GM21723 (cell line): ENCODE results near the gene KLHL41.
"Not testable (repeated sequence)": the region's sequence is repeated elsewhere in the genome, so short reads cannot be mapped to it uniquely, and the experiment has no call there.

Experiments
- ATAC-seq: cut with Tn5 transposase; IDR thresholded peaks from one replicate; pipeline ENCODE4 v1.9.1; 2021; ENCODE audit warnings: mild to moderate bottlenecking, moderate library complexity; ENCODE audit not compliant: unreplicated experiment

Gene KLHL41

DNA sequence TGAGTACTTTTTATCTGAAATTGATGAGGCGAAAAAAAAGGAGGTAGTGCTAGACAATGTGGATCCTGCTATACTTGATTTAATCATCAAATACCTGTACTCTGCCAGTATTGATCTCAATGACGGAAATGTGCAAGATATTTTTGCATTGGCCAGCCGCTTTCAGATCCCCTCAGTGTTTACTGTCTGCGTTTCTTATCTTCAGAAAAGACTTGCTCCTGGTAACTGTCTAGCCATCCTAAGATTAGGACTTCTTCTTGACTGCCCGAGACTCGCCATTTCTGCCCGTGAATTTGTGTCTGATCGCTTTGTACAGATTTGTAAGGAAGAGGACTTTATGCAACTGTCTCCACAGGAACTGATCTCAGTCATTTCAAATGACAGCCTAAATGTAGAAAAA is 453 bp downstream of the KLHL41 start:
- no peak for ATAC-seq

DNA sequence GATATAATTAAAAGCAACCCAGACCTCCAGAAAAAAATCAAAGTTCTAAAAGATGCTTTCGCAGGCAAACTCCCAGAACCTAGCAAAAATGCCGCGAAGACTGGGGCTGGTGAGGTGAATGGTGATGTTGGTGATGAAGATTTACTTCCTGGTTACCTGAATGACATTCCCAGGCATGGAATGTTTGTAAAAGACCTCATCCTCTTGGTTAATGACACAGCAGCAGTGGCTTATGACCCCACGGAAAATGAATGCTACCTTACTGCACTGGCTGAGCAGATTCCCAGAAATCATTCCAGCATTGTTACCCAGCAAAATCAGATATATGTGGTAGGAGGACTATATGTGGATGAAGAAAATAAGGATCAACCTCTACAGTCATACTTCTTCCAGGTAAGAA is 994 bp downstream of the KLHL41 start:
- ATAC-seq: no peak

DNA sequence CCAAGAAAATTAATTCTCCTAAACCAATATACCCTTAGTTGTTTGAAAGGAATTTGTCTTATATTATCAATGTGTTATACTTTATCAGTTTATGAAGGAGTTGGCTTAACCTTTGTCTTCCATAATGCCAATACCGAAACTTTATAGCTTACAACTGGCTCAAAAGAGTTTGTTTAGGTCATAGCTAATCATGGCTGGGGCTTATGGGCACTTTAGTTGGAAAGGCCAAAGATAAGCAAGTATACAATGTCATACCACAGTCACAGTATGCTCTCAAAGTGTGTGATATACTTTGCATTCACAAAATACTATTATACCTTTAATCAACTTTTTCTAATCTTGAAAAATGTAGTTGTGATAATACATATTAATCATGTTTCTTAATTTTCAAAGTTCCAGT is 2.3 kb downstream of the KLHL41 start:
- no peak for ATAC-seq

DNA sequence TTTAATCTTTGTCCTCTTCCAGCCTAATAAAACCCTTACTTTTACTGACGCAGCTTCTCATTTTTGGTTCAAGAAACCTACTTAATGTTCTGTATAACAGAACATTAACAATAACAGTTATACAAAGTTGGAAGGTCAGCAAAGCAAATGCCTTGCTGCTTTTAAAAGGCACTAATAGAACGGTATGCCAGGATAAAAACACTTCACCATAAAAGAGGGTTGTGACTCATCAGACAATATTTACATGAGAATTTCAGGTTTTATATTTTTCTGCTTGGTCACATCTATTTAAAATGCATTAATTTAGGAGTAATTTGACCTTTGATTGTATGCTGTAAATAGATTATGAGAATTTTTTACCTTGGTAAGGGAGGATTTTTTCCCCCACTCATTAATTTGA is 3.0 kb downstream of the KLHL41 start:
- no peak for ATAC-seq

DNA sequence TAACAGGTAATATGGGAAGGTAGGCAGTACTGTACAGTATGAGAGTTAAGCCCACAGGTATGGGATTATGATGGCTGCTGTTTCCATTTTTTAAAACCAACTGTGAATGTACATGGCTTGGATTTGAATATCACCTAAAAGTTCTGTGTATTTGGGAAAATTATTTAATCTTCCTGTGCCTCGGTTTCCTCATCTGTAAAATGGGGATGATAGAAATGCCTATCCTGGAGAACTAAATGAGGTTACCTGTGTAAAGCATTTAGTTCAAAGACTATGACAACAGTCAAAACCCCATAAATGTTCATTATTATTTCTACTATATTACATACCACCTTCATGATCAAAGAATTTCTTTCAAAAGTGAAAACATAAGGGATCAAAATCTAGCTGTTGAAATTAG is 3.6 kb downstream of the KLHL41 start:
- ATAC-seq: no peak

DNA sequence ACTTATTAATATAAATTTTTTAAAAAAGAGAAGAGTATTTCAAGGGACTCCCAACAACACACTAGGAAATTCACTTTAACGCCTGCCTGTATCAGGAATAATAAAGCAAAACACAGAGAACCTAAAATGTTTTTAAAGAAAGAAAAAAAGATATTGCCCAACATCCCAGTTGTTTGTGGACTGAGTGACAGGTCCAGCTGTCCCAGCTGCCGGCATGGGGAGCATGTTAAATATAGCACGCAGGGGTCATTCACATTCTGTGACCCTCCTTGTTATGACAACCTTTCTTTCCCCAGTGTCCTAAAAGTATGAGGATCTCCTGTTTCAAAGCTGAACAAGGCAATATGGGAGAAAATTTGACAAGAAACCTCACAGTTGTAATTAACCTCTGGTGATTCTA is 4.4 kb downstream of the KLHL41 start:
- ATAC-seq: no peak

DNA sequence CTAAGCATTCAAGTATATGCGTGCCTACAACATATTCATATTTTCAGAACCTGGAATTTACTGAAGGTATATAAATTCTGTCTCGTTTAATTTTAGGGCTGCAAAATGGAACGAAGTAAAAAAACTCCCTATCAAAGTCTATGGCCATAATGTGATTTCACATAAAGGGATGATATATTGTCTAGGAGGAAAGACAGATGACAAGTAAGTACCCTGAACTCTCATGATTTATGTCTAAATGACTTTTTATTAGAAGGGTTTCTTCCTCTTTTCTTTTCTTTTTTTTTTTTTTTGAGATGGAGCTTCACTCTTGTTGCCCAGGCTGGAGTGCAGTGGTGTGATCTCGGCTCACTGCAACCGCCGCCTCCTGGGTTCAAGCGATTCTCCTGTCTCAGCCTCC is 5.3 kb downstream of the KLHL41 start:
- not testable (repeated sequence) for ATAC-seq

DNA sequence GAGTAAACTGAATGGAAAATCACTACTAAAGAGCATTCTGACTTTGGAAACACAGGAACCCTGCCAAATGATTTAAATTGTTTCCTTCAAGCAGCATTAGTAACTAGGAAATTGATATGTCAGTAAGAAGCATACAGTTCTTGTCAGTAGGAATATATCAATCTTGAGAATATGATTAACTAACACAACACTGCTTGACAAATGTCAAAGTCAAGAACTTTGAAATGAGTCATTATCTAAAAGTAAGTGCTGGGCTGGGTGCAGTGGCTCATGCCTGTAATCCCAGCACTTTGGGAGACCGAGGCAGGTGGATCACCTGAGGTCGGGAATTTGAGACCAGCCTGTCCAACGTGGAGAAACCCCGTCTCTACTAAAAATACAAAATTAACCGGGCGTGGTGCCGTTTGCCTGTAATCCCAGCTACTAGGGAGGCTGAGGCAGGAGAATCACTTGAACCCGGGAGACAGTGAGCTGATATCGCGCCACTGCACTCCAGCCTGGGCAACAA is 7.0 kb downstream of the KLHL41 start:
- not testable (repeated sequence) for ATAC-seq

DNA sequence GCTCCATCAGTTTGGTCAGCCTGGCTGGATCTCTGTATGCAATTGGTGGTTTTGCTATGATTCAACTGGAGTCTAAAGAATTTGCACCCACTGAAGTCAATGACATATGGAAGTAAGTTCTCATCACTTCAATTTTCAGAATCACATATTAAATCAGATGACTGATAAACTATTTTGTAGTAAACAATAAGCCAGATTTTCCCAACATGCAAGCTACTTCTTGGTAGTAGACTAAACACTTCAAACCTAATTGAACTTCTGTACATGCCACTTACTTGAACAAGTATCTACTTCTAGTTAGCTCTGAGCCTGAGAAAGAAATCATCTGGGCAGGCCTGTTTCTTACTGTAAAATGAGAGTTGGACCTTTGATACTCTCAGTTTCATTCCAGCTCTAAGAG is 11.4 kb downstream of the KLHL41 start:
- no peak for ATAC-seq

DNA sequence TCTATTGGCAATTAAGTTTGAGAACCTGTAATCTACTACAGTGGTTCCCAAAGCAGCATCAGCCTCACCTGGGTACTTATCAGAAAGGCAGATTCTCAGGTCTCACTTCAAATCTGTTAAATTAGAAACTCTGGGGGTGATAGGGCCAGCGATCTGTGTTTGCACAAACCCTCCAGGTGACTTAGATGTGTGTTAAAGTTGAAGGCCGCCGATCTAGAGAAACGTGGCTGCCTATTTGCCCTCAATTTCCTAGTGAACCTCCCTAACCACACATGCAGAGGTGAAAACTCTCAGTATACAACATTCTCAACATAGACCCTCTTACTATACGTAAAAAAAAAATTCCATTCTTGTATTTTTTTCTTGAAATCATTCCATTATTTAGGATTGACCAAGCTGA is 14.2 kb downstream of the KLHL41 start:
- no peak for ATAC-seq

DNA sequence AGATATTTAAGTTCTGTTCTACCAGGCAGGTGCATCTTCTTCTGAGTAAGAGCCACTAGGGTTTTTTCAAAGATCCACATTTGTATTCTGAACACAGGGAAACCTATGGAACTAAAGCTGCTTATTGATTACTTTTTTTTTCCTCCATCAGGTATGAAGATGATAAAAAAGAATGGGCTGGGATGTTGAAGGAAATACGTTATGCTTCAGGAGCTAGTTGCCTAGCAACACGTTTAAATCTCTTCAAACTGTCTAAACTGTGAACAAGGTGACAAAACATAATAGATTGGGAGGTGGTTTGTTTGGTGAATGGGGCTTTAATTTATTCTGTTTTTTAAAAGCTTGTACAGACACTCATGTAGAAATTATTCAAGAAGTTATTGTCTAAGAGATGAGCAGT is 15.9 kb downstream of the KLHL41 start:
- no peak for ATAC-seq

DNA sequence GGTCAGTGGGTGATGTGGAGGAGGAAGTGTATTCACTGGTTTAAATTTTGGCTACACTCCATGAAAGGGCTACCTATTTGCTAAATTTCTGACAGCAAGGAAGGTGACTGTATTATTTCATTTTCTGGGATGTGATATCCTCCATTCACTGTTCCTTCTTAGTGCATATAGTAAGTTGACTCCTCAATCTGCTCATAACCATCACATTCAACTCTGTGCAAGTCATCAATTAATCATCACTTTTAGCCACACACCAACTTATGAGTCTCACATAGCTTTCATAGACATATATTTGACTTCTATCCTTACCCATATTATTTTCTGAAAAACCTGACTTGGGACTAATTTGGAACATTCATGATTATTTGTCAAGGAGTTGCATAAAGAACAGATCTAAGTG is 16.9 kb downstream of the KLHL41 start:
- no peak for ATAC-seq

DNA sequence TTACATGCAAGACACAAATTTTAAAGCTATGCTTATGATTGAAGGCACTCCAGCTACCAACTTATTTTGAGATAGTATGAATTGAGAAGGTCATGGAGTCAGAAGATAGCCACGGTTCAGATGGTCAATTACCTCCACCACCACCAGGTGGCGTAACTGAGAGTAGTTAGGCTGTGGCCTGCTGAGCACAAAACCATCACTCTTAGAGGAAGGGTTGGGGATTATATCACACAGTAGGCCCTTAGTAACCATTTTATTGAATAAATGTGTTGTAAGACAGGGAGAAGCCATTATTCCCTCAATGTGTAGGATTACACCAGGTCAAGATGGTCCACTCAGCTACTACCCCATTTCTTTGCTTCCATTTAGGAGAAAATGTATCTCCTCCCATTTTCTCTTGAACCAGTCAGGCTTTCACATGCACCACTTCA is 18.8 kb downstream of the KLHL41 start:
- peak; percentile 93 for ATAC-seq

DNA sequence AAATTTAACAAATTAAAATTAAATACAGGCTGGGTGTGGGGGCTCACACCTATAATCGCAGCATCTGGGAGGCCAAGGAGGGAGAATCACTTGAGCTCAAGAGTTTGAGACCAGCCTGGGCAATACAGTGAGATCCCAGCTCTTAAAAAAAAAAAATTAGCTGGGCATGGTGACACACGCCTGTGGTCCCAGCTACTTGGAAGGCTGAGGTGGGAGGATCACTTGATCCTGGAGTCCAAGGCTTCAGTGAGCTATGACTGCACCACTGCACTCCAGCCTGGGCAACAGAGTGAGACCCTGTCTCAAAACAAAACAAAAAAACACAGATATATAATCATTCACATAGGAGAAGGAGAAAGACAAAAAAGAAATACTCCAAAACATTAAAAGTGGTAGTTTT is 30.0 kb downstream of the KLHL41 start:
- ATAC-seq: not testable (repeated sequence)

DNA sequence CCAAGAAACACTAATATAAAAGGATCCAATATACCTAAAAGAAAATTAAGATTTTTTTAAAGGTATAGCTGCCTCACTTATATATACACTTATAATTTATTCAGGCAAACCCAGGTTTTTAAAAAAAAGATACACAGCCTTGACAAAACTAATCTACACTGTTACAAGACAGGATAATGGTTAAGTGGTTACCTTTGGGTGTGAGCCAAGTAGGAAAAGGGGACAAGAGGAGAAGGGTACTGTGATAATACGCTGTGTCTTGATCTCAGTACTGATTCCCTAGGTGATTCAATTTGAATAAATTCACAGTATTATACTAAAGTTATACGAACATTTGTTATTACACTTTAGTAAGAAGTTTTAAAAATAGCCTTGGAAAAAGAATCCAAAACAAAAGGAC is 30.6 kb downstream of the KLHL41 start:
- no peak for ATAC-seq

DNA sequence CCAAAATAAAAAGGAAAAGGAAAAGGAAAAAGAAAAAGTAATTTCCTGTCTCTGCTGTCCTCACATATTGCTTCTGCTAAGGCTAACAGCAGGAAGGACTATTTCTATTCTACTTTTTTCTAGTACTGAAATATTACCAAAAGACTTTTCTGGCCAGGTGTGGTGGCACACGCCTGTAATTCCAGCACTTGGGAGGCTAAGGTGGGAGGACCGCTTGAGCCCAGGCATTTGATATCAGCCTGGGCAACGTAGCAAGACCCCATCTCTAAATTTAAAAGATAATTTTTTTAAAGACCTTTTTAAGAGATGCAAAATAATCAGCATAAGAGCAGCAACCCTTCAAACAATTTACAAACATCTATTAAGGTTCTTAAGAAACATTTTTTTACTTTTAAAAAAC is 32.9 kb downstream of the KLHL41 start:
- ATAC-seq: no peak

DNA sequence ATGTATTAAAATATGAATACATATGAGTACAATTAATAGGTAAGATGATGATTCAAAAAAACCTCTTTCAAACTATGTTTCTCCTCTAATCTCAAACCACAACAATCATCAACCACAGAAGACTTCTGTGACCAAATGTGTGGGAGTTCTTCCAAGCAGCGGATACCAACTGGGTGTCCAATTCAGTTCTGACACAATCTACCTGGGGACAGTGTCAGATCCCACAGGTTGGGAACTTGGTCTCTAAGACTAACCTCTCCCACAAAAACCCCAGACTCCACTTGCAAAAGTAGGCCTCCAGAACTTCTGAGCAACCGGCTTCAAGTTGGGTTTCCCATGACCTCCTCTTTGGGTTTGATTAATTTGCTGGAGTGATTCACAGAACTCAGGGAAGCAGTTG is 37.3 kb downstream of the KLHL41 start:
- no peak for ATAC-seq

DNA sequence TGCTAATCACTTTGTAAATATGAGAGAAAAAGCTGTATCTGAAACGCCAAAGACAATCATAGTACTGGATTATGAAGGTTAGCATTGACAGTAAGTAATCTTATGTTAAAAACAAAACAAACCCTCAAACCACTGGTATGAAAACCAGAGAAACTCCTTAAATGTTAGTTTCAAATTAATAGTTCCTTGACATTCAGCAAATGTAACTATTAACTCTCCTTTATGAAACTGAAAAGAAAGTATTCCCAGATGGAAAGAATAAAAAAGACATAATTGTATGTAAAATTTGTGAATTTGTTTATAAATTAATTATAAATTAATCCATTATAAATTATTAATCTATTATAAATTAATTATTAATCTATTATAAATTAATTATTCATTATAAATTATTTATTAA is 51.9 kb downstream of the KLHL41 start:
- no peak for ATAC-seq

DNA sequence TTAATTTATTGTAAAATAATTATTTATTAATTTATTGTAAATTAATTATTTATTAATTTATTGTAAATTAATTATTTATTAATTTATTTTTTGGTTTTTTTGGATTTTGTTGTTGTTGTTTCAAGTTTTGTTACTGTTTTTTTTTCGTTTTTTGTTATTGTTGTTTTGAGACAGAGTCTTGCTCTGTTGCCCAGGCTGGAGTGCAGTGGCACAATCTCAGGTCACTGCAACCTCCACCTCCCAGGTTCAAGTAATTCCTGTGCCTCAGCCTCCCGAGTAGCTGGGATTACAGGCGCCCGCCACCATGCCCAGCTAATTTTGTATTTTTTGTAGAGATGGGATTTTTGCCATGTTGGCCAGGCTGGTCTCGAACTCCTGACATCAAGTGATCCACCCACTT is 52.6 kb downstream of the KLHL41 start:
- ATAC-seq: not testable (repeated sequence)

DNA sequence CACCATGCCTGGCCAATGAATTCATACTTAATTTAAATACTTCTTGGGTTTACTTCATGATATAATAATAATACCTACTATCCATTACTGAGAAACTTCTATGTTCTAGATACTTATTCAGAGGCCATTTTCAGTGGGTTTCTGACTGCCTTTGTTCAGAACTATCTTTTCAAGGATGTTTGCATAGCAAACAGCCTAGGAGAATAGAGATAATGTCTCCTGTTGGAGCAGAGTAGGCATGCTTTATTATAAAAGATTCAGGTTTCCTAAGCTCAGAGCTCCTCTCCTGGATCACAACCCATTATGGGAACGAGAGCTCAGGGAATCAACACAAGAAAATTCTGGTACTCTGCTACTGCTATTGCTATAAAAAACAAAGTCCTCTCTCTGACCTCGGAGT is 53.0 kb downstream of the KLHL41 start:
- no peak for ATAC-seq

DNA sequence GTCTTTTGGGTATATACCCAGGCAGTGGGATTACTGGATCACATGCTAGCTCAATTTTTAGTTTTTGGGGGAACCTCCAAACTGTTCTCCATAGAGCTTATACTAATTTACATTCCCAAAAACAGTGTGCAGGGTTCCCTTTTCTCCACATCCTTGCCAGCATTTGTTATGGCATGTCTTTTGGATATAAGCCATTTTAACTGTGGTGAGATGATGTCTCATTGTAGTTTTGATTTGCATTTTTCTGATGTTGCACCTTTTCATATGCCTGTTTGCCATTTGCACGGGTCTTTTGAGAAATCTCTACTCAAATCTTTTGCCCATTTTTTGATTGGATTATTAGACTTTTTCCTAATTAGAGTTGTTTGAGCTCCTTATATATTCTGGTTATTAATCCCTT is 56.2 kb downstream of the KLHL41 start:
- no peak for ATAC-seq

DNA sequence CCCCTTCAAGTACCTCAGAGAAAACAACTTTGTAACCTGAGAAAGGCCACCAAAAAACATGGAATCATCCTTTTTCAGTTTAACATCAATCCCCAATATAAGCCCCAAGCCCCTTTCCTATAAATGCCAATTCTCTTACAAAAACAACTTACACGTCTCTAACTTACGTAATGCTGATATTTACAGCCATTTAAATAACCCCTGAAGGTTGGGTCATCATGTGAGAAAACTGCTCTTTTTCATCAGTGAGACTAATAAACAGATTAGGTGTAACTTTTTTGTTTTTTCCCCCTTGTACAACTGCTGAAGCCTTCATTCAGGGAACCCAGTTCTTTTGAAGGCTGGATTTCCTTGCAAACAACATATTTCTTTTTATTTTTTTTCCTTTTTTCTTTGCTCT is 60.4 kb downstream of the KLHL41 start:
- ATAC-seq: no peak

DNA sequence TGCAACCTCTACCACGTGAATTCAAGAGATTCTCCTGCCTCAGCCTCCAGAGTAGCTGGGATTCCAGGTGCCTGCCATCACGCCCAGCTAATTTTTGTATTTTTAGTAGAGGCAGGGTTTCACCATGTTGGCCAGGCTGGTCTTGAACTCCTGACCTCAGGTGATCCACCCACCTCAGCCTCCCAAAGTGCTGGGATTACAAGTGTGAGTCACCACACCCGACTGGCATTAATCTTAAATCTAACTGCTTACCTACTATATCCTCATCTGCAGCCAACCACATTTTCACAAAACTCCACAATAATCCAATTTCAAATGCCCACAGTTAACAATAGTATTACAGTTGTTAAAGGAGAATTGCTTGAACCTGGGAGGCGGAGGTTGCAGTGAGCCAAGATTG is 61.2 kb downstream of the KLHL41 start:
- ATAC-seq: not testable (repeated sequence)

DNA sequence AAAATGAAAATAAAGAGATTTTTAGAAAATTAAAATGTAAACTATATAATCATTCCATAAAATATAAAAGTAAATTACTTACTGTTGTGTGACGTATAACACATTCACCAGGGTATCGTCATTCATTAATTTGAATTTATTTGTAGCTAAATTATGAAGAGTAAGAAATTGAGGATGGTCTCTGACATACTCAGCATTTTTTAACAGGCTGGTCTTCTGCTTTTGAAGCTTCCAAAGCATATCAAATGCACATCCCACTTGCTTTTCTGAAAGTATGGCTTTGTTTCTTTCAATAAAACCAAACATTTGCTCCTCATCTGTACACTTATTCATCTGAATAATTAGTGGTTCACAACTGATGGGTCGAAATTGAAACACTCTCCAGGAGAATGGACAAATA is 62.1 kb downstream of the KLHL41 start:
- ATAC-seq: no peak
